Panc1 (cell line): ENCODE data around the gene ASCC3. TPM values are rescaled to one million over a fixed set of nuclear protein-coding genes. Genes with fewer than 3 reads are reported as not detected.

Source experiments
- ATAC-seq: fragments of 200-7000 bp; cut with Tn5 transposase; 2 replicates; pipeline ENCODE4 v1.9.1; 2020; ENCODE audit warnings: mild to moderate bottlenecking, moderate library complexity
- BruUV-seq: library from RNA; stranded (reverse); fragments of 400-500 nt; replicated peaks from 2 replicates; lab custom pipeline; 2021; lab: Mats Ljungman, UMichigan
- CTCF ChIA-PET: fragments of 300-600 bp; sonication (Branson Sonifier 250); formaldehyde crosslinking; loops from one replicate; lab custom pipeline; 2022; ENCODE audit warnings: antibody characterized with exemption; lab: Charles Lee
- POLR2A ChIA-PET: fragments of 300-600 bp; sonication (Branson Sonifier 250); formaldehyde crosslinking; loops from one replicate; lab custom pipeline; 2022; ENCODE audit warnings: antibody characterized with exemption; lab: Charles Lee
- DNase-seq: peaks from one replicate; pipeline ENCODE4 v3.0.0-alpha.2; 2010; ENCODE audit warnings: low read depth, low spot score
- H3K27ac ChIP-seq: 2 replicates; pipeline ENCODE4 v1.5.1; 2011; ENCODE audit warnings: mild to moderate bottlenecking, low read length, inconsistent platforms
- H3K27me3 ChIP-seq: fragments of 200-500 bp; sonication (Bioruptor generic); 2 replicates; pipeline ENCODE4 v1.6.0; 2014; ENCODE audit warnings: low read length, inconsistent platforms; ENCODE audit not compliant: control insufficient read depth, insufficient read depth
- H3K36me3 ChIP-seq: fragments of 200-500 bp; sonication (Bioruptor generic); 2 replicates; pipeline ENCODE4 v1.5.1; 2014; ENCODE audit warnings: inconsistent platforms, mild to moderate bottlenecking, low read length, moderate library complexity; ENCODE audit not compliant: control insufficient read depth, insufficient read depth
- H3K4me1 ChIP-seq: 2 replicates; pipeline ENCODE4 v1.5.1; 2011; ENCODE audit warnings: inconsistent platforms, mild to moderate bottlenecking, low read length, moderate library complexity; ENCODE audit not compliant: control insufficient read depth, insufficient read depth
- H3K4me3 ChIP-seq, 2 experiments: 2 replicates each; pipeline ENCODE4 v1.5.1; 2011 to 2012; ENCODE audit warnings: low read depth in 2 of 2, low read length in 2 of 2, mild to moderate bottlenecking in 2 of 2, inconsistent platforms in 1 of 2, moderate library complexity in 1 of 2
- H3K9me3 ChIP-seq: fragments of 200-500 bp; sonication (Bioruptor generic); 2 replicates; pipeline ENCODE4 v1.5.1; 2014; ENCODE audit warnings: low read depth, mild to moderate bottlenecking, inconsistent platforms, low read length, moderate library complexity; ENCODE audit not compliant: control insufficient read depth, insufficient read depth
- POLR2AphosphoS5 ChIP-seq: IDR thresholded peaks from 2 replicates; pipeline ENCODE4 v1.6.1; 2012; ENCODE audit warnings: mild to moderate bottlenecking, low read depth, low read length, moderate library complexity
- REST ChIP-seq, 2 experiments: IDR thresholded peaks; 2 replicates each; pipeline ENCODE4 v1.6.1; 2011 to 2012; ENCODE audit warnings: low read depth in 2 of 2, control low read depth in 1 of 2, low read length in 1 of 2, mild to moderate bottlenecking in 1 of 2, moderate library complexity in 1 of 2; ENCODE audit not compliant: insufficient read depth in 1 of 2
- SIN3A ChIP-seq: IDR thresholded peaks from 2 replicates; pipeline ENCODE4 v1.6.1; 2012; ENCODE audit warnings: low read depth, mild to moderate bottlenecking, low read length, moderate library complexity, borderline replicate concordance; ENCODE audit not compliant: insufficient read depth
- TCF7L2 ChIP-seq: IDR thresholded peaks from 2 replicates; pipeline ENCODE4 v1.6.1; 2011; ENCODE audit warnings: mild to moderate bottlenecking, low read depth, low read length, inconsistent platforms
- in situ Hi-C: cut with HindIII; loops from 2 replicates; pipeline ENCODE4 v1.10.0; 2016; ENCODE audit warnings: low sequenced_read_pairs, low pct_unique_long_range_greater_than_20kb
- intact Hi-C: fragments of 100-400 bp; cut with micrococcal nuclease; formaldehyde crosslinking; loops from one replicate; pipeline ENCODE4 v1.10.0; 2022; ENCODE audit not compliant: unreplicated experiment
- total RNA-seq: library from RNA; stranded (reverse); gene quantifications from one replicate; pipeline ENCODE4 v1.2.1, GENCODE V29; 2021; ENCODE audit not compliant: unreplicated experiment
- TF ChIP-seq, protein P1 (sequence below): fragments of 450-650 bp; IDR thresholded peaks from 2 replicates; pipeline ENCODE4 v1.5.1; 2017; ENCODE audit warnings: mild to moderate bottlenecking

Gene ASCC3
- total RNA-seq, 1 experiment from 2014 or later = 46.9 TPM

GRCh38 chr6:100883347-100883746 is 2.2 kb upstream of the ASCC3 start:
- ChIA-PET POLR2A (no interaction called here), CTCF (no interaction called here)
- in situ Hi-C loops = no loop called here
- DNase-seq = no peak
- TF ChIP-seq, protein P1, sequence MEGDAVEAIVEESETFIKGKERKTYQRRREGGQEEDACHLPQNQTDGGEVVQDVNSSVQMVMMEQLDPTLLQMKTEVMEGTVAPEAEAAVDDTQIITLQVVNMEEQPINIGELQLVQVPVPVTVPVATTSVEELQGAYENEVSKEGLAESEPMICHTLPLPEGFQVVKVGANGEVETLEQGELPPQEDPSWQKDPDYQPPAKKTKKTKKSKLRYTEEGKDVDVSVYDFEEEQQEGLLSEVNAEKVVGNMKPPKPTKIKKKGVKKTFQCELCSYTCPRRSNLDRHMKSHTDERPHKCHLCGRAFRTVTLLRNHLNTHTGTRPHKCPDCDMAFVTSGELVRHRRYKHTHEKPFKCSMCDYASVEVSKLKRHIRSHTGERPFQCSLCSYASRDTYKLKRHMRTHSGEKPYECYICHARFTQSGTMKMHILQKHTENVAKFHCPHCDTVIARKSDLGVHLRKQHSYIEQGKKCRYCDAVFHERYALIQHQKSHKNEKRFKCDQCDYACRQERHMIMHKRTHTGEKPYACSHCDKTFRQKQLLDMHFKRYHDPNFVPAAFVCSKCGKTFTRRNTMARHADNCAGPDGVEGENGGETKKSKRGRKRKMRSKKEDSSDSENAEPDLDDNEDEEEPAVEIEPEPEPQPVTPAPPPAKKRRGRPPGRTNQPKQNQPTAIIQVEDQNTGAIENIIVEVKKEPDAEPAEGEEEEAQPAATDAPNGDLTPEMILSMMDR = no peak
- TF ChIP-seq REST (IDR thresholded peaks at IDR 0.05; ENCODE audit: insufficient read depth in 1 of 2, low read depth in 2 of 2, low read length in 1 of 2) (no peak), TCF7L2 (no peak), POLR2AphosphoS5 (no peak), SIN3A (no peak)
- H3K27me3 ChIP-seq = no peaks in the 10 kb centered on the region
- no peaks in the 10 kb centered on the region for H3K9me3 ChIP-seq
- no peak overlapping the region for H3K27ac ChIP-seq
- no peak for ATAC-seq
- H3K36me3 ChIP-seq = no peaks in the 10 kb centered on the region
- H3K4me3 ChIP-seq = no peak overlapping the region
- intact Hi-C loops = no loop called here
- BruUV-seq = no TSS peak
- H3K4me1 ChIP-seq = peaks cover 18% of the 10 kb centered on the region

- ATAC-seq (no peak), DNase-seq (peak; percentile 20)
- peaks cover 27% of the 10 kb centered on the region for H3K4me1 ChIP-seq
- BruUV-seq = no TSS peak
- in situ Hi-C loops = no loop called here
- POLR2A ChIA-PET = no interaction called here
- H3K9me3 ChIP-seq = no peaks in the 10 kb centered on the region
- H3K27ac ChIP-seq = peak overlapping the region; percentile 98
- CTCF ChIA-PET = no interaction called here
- TF ChIP-seq, protein P1 = no peak
- TF ChIP-seq POLR2AphosphoS5 (no peak), SIN3A (no peak), REST (IDR thresholded peaks at IDR 0.05; ENCODE audit: insufficient read depth in 1 of 2, low read depth in 2 of 2, low read length in 1 of 2) (no peak)
- no peaks in the 10 kb centered on the region for H3K36me3 ChIP-seq
- intact Hi-C loops = no loop called here
- peak overlapping the region; percentile 59 to 80 for H3K4me3 ChIP-seq
- H3K27me3 ChIP-seq = no peaks in the 10 kb centered on the region
These were observed 545 bp upstream of the ASCC3 start for GRCh38 chr6:100881707-100882040.
